GM19372 (cell line): ENCODE measurements around the gene CCDC57.
"Not testable (repeated sequence)": the region's sequence is repeated elsewhere in the genome, so short reads cannot be mapped to it uniquely, and the experiment has no call there.

Source experiments
- ATAC-seq: cut with Tn5 transposase; IDR thresholded peaks from one replicate; pipeline ENCODE4 v1.9.1; 2021; ENCODE audit warnings: mild to moderate bottlenecking, low read depth, moderate library complexity; ENCODE audit not compliant: unreplicated experiment

The CCDC57 gene

DNA sequence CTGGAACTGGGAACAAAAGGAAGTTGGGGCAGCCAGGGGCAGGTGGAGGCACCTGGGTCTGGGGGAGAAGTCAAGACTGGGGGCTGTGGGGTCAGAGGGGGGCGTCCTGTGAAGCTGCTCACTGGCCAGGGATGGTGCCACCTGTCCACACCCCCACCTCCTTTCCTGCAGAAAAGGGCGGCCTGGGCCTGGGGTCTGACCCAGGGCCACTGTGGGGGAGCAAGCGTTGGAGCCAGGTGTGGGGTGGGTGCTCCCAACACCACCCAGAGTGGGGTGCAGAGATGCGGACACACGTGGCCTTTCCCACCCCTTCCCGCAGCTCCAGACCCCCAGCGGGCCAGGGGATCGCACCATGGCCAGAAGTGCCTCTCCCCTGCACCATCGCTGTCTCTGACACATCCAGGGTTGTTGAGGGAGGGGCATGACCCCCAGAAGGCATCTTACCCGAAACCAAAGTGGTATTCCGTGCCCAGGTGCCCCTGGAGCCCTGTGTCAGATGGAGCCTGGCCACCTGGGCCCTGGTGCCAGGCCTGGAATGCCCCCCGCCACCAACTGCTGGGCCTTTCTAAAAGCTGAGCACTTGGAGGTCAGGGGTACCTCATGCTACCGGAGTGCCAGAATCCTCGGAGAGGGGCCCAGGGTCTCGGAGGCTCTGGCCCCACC is 13.6 kb upstream of the CCDC57 start:
- ATAC-seq: no peak

- ATAC-seq: no peak
These were observed 12.9 kb upstream of the CCDC57 start for GRCh38 chr17:82225368-82226029.

- ATAC-seq: no peak
These were observed 12.0 kb upstream of the CCDC57 start for GRCh38 chr17:82224666-82225065.

DNA sequence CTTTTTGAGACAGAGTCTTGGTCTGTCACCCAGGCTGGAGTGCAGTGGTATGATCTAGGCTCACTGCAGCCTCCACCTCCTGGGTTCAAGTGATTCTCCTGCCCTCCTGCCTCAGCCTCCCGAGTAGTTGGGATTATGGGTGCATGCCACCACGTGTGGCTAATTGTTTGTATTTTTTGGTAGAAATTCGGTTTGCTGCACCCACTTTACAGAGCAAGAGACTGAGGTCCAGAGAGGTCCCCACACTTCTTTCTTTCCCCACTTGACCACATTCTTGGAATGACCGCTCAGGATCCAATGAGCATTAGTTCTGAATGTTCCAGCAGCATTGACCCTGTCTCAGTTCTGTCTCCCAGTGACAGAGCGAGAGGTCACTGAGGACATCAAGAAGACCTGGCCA is 10.9 kb upstream of the CCDC57 start:
- ATAC-seq: no peak

- ATAC-seq: no peak
These were observed 10.2 kb upstream of the CCDC57 start for GRCh38 chr17:82222816-82223215.

- no peak for ATAC-seq
These were observed 8.8 kb upstream of the CCDC57 start for GRCh38 chr17:82221341-82221902.

DNA sequence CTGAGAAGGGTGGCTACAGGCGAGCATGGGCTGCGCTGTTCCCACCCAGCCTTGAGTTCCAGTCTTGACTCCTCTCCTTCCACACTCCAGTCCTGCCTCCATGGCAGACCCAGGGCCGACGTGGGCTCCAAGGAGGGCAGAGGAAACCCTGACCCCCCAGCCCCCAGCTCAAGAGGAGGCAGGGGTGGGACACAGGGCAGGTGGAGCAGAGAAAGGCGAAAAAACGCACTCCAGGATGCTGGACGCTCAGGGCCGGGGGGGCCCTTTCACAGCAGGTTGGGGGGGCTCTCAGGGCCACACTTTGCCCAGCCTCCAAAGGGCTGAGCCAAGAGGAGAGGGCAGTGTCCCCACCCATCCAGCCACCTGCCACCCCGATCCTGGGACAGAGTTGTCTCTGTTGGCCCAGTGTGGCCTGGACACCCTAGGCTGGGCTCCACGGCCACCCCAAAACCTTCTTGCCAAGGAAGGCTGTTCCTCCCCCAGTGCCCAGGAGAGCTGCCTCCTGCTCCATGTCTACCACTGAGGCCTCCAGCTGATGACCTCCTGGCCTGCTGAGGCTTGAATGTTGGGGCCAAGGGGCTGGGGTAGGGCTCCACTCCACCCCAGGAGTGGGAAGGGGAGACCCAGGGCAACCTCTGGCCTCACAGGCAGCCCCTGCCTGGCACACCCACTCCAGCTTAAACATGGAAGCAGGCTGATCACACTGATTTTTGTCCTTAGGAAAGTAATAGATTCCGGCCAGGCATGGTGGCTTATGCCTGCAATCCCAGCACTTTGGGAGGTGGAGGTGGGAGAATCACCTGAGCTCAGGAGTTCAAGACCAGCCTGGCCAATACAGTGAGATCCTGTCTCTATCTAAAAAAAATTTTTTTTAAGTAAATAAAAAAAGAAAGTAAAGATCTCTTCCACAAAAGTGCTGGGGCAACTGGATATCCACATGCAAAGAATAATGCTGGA is 7.4 kb upstream of the CCDC57 start:
- no peak for ATAC-seq

DNA sequence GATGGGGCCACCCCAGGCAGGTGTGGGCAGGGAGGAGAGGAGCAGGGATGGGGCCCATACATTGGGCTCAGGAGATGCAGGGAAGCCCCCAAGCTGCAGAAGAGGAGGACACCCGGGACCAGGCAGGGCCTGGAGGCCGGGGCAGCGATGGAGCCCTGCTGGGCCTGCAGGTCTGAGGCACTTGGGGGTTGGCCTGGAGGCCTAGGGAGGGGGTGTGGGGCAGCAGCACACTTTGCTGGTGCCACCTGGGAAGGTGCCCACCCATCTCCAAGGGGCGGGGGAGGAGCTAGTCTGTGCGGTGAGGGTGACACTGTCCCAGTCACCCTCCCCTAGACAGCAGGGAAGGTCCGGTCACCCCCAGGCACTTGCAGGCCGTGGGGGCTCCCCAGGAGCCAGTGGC is 6.4 kb upstream of the CCDC57 start:
- no peak for ATAC-seq

DNA sequence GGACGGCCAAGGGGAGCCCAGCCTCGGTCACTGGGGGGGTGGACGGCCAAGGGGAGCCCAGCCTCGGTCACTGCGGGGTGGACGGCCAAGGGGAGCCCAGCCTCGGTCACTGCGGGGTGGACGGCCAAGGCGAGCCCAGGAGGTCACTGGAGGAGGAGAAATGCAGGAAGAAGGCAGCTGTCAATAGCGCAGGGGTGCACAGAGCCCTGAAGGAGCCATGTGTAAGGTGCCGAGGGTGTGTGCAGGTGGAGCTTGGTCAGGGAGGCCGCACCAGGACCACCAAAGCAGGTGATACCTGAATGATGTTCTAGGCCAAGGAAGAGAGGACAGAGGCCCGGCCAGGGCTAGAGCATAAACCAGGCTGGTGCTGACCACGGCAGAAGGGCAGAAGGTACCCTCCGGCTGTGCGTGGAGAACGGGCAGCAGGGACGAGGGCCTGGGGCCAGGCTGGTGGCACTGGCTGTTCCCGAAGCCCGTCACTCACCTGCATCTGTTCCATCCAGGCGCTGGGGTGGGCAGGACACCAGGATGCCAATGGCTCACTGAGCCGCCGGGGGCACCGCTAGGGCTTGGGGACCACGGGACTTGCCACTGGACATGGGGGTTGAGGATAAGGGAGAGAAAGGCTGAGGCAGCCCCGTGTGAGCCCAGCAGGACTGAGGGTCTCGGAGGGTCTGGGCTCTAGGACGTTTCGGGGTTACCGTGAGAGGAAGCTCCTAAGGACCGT is 5.9 kb upstream of the CCDC57 start:
- no peak for ATAC-seq

DNA sequence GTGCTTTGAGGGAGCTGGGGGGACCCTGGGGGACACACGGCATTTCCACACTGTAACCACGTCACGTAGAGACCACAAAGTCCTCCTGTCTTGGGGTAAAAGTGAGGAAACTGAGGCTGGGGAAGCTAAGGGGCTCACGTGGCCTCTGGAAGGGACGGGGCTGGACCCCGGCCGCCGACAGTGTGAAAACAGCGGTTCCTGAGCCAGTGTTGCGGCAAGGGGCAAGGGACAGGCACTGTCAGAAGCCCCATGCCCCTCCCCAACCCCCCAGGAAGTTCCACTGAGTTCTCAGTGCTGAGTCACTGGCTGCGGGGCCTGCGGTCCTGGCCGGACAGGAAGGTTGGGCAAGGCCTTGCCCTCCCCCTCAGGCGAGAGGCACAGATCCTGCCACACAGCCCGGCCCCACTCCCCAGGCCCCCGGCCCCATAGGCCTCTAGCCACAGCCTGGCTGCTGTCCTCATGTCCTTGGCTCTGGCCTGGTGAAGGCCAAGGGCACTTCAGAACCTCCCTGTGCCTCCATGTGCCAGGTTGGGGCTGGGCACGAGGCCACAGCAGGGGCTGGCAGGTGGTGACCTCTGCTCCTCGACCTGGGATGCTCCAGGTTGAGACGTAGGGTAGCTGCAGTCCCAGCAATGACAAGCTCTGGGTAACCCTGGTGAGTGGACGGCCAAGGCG is 5.0 kb upstream of the CCDC57 start:
- ATAC-seq: no peak

DNA sequence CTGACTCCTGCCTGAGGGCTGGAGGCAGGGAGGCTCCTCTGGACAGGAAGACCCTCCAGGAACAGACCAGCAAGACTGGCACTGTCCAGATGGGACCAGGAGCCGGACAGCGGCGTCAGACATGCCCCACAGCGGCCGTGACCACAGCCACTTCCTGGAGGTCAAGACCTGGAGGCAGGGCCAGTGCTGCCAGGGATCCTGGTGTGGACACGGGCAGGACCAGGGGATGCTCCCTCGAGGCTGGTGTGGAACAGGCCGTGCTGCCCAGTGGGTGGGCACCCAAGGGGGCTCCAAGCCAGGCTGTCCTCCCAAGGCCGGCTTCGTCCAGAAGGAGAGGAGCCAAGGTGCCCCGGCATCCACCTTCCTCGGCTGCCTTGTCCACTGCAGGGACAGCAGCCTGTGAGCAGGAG is 4.5 kb upstream of the CCDC57 start:
- no peak for ATAC-seq

DNA sequence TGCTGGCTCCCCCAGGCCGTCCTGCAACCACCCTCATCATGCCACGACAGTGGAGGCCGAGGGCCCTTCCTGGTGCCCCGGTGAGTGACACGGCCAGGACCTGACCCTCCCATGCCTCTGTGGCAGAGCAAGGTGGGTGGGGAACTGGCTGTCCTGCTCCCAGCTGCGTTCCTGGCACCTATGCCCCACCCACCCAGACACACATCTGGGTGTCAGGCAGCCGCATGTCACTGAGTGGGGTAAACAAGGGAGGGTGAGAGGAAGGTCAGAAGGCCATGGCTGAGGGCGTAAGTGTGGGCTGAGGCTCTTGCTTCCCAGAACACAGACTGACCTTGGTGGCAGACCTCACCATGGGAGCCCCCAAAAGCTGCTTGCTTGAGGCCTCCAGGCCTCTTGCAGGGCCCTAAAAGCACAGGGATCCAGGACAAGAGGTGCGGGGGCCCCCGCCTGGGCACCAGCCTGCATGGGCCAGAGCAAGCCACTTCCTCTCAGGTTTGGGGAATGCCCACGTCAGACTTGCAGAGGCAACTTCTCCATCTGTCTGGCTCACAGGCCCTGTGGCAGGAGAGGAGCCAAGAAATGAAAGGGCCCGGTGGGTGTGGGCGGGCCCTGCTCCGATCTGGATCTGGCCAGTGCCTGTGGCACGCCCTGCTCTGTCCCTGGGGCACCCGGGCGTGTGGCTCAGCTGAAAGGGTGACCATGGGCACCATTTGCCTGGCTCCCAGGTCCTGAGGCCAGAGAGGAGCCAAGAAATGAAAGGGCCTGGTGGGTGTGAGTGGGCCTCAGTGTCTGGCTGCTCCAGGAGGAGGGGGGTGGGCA is 3.9 kb upstream of the CCDC57 start:
- no peak for ATAC-seq

DNA sequence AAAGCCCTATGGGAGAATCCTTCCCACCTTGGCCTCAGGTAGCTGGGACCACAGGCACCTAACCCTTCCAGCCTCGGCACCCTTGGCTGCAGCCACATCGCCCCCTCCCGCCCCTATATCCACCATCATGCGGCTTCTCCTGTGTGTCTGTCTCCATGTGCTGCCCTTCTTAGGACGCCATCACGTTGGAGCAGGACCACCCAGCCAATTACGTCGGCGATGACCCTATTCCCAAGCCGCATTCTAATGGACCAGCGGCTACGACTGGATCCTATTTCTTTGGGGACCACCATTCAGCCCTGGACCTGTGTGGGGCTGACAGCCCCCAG is 3.3 kb upstream of the CCDC57 start:
- ATAC-seq: no peak

DNA sequence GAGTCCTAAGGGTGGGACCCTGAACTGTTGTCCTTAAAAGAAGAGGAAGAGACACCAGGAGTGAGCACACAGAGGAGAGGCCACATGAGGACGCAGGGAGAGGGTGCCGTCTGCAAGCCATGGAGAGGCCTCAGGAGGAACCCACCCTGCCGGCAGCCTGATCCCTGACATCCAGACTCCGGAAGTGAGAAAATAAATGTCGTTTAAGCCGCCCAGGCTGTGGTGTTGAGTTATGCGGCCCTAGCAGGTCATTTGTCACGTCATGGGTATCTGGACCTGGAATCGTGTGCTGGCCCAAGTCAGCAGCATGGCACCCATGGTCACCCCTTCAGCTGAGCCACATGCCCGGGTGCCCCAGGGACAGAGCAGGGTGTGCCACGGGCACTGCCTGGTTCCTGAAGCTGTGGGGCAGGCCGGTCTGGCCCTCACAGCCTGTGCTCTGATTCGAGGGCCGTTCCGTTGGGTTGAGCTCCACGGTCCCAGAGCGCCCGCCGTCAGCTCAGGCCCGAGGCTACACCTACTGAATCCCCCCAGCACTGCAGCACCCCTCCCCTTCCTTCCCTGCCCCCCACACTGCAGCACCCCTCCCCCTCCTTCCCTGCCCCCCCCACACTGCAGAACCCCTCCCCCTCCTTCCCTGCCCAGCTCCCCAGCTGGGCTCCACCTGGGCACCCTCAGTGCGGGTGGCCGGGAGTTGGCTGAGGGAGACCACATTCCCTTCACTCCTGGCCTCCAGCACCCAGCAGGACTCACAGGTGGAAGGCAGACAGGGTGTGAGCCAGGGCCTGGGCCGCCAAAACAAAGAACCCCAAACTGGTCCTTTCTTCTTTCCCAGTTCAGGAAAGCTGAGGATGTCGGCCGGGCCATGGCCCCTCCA is 2.7 kb upstream of the CCDC57 start:
- no peak for ATAC-seq

GRCh38 chr17:82214012-82214628 is 1.5 kb upstream of the CCDC57 start:
- no peak for ATAC-seq

GRCh38 chr17:82213251-82214011 is 789 bp upstream of the CCDC57 start:
- ATAC-seq: no peak

- not testable (repeated sequence) for ATAC-seq
These were observed 2.0 kb downstream of the CCDC57 start for GRCh38 chr17:82210655-82211054.
